Upper lobe of left lung (tissue), 4 donors: ENCODE data around the gene UGT1A8.

ENCODE experiments used
- POLR2A ChIP-seq, 4 donors: fragments of 450-650 bp; IDR thresholded peaks; one replicate each; pipeline ENCODE4 v1.5.1; 2016 to 2017; ENCODE audit warnings: antibody characterized with exemption in 4 of 4, mild to moderate bottlenecking in 2 of 4
- TF ChIP-seq, protein P1 (sequence below), 6 experiments: fragments of 450-650 bp in 4 of 6; fragments of 200-600 bp in 2 of 6; sonication (generic) in 2 of 6; IDR thresholded peaks; one replicate each; pipeline ENCODE4 v1.5.1; 2016 to 2019; ENCODE audit warnings: antibody characterized with exemption in 6 of 6

DNA sequence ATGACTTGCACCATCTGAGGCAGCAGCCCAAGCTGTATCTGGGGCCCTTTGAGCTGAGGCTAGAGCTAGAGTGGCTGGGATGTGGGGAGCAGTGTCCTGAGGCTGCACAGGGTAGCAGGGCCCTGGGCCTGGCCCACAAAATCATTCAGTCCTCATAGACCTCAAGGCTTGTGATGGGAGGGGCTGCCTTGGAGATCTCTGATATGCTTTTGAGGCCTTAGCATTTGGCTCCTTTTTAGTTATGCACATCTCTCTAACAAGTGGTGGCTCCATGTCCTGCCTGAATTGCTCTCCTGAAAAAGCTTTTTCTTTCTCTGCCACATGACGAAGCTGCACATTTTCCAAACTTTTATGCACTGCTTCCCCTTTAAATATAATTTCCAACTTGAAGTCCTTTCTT lies 11.8 kb upstream of the UGT1A8 start:
- no peak for TF ChIP-seq POLR2A (IDR thresholded peaks at IDR 0.05)
- TF ChIP-seq, protein P1, sequence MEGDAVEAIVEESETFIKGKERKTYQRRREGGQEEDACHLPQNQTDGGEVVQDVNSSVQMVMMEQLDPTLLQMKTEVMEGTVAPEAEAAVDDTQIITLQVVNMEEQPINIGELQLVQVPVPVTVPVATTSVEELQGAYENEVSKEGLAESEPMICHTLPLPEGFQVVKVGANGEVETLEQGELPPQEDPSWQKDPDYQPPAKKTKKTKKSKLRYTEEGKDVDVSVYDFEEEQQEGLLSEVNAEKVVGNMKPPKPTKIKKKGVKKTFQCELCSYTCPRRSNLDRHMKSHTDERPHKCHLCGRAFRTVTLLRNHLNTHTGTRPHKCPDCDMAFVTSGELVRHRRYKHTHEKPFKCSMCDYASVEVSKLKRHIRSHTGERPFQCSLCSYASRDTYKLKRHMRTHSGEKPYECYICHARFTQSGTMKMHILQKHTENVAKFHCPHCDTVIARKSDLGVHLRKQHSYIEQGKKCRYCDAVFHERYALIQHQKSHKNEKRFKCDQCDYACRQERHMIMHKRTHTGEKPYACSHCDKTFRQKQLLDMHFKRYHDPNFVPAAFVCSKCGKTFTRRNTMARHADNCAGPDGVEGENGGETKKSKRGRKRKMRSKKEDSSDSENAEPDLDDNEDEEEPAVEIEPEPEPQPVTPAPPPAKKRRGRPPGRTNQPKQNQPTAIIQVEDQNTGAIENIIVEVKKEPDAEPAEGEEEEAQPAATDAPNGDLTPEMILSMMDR (IDR thresholded peaks at IDR 0.05) = no peak
